Stimulated activated naive CD8-positive, alpha-beta T cell treated with anti-CD3 and anti-CD28 coated beads, Interleukin-15, amount 100 ng/mL, for 72 hours (primary cell): ENCODE measurements around the gene HMX1.
A peak's percentile ranks its signal among the peaks of the same experiment; 100 is the strongest.

Experiments
- ATAC-seq: fragments of 150-1000 bp; cut with Tn5 transposase; 2 replicates; pipeline ENCODE4 v1.10.0; 2021; ENCODE audit warnings: mild to moderate bottlenecking, moderate library complexity
- DNase-seq, 2 donors: peaks; one replicate each; pipeline ENCODE4 v3.0.0; 2021 to 2022
- H3K27ac Mint-ChIP-seq, 2 donors: one replicate each; pipeline ENCODE4 v1.8.0; 2022; ENCODE audit warnings: mild to moderate bottlenecking in 2 of 2, mixed read lengths in 2 of 2, moderate library complexity in 2 of 2
- H3K27me3 Mint-ChIP-seq: one replicate; pipeline ENCODE4 v1.8.0; 2022; ENCODE audit warnings: mixed read lengths
- H3K4me1 Mint-ChIP-seq: one replicate; pipeline ENCODE4 v1.8.0; 2022; ENCODE audit warnings: mild to moderate bottlenecking, mixed read lengths
- H3K4me3 Mint-ChIP-seq, 2 donors: one replicate each; pipeline ENCODE4 v1.8.0; 2022; ENCODE audit warnings: mild to moderate bottlenecking in 2 of 2, mixed read lengths in 2 of 2, moderate library complexity in 1 of 2
- H3K9me3 Mint-ChIP-seq, 2 donors: one replicate each; pipeline ENCODE4 v1.8.0; 2022; ENCODE audit warnings: mixed read lengths in 2 of 2

The HMX1 gene

GRCh38 chr4:8837181-8837841 is 34.3 kb downstream of the HMX1 start:
- H3K27ac Mint-ChIP-seq = no peak overlapping the region
- no peaks in the 10 kb centered on the region for H3K27me3 Mint-ChIP-seq
- DNase-seq (no peak), ATAC-seq (no peak)
- H3K9me3 Mint-ChIP-seq = no peaks in the 10 kb centered on the region
- no peaks in the 10 kb centered on the region for H3K4me1 Mint-ChIP-seq
- no peak overlapping the region for H3K4me3 Mint-ChIP-seq

- Mint-ChIP-seq H3K4me3 (no peak overlapping the region), H3K27ac (no peak overlapping the region), H3K4me1 (no peaks in the 10 kb centered on the region), H3K27me3 (no peaks in the 10 kb centered on the region), H3K9me3 (no peaks in the 10 kb centered on the region)
- ATAC-seq (no peak), DNase-seq (peak in 1 of 2 donors; percentile 0)
These were observed 34.9 kb downstream of the HMX1 start for GRCh38 chr4:8836664-8837171.

GRCh38 chr4:8835521-8836365 is 35.9 kb downstream of the HMX1 start:
- no peak for ATAC-seq
- no peak overlapping the region for H3K27ac Mint-ChIP-seq
- H3K4me3 Mint-ChIP-seq = no peak overlapping the region
- peak in 1 of 2 donors; percentile 6 for DNase-seq
- peaks cover 5% of the 10 kb centered on the region for H3K27me3 Mint-ChIP-seq
- no peaks in the 10 kb centered on the region for H3K4me1 Mint-ChIP-seq
- no peaks in the 10 kb centered on the region for H3K9me3 Mint-ChIP-seq

- Mint-ChIP-seq H3K9me3 (no peaks in the 10 kb centered on the region), H3K4me1 (no peaks in the 10 kb centered on the region), H3K27me3 (peaks cover 7% of the 10 kb centered on the region), H3K27ac (no peak overlapping the region), H3K4me3 (no peak overlapping the region)
- no peak for ATAC-seq
- peak in 1 of 2 donors; percentile 4 for DNase-seq
These were observed 36.9 kb downstream of the HMX1 start for GRCh38 chr4:8834681-8835220.

- H3K9me3 Mint-ChIP-seq = no peaks in the 10 kb centered on the region
- peak in 1 of 2 donors; percentile 4 for DNase-seq
- H3K27me3 Mint-ChIP-seq = peaks cover 7% of the 10 kb centered on the region
- H3K27ac Mint-ChIP-seq = no peak overlapping the region
- no peak for ATAC-seq
- no peak overlapping the region for H3K4me3 Mint-ChIP-seq
- no peaks in the 10 kb centered on the region for H3K4me1 Mint-ChIP-seq
These were observed 39.3 kb downstream of the HMX1 start for GRCh38 chr4:8832113-8832915.

GRCh38 chr4:8831221-8832112 is 40.2 kb downstream of the HMX1 start:
- Mint-ChIP-seq H3K4me3 (no peak overlapping the region), H3K4me1 (no peaks in the 10 kb centered on the region), H3K9me3 (no peaks in the 10 kb centered on the region), H3K27me3 (peaks cover 7% of the 10 kb centered on the region), H3K27ac (peak overlapping the region in 1 of 2 donors; percentile 27)
- ATAC-seq (no peak), DNase-seq (no peak)

- Mint-ChIP-seq H3K9me3 (no peaks in the 10 kb centered on the region), H3K27ac (no peak overlapping the region), H3K27me3 (peaks cover 7% of the 10 kb centered on the region), H3K4me3 (no peak overlapping the region), H3K4me1 (no peaks in the 10 kb centered on the region)
- DNase-seq (no peak), ATAC-seq (no peak)
These were observed 40.9 kb downstream of the HMX1 start for GRCh38 chr4:8830611-8831200.

GRCh38 chr4:8830056-8830455 is 41.6 kb downstream of the HMX1 start:
- H3K9me3 Mint-ChIP-seq = no peaks in the 10 kb centered on the region

GRCh38 chr4:8829584-8829983 is 42.1 kb downstream of the HMX1 start:
- Mint-ChIP-seq H3K27ac (no peak overlapping the region), H3K4me1 (no peaks in the 10 kb centered on the region), H3K9me3 (no peaks in the 10 kb centered on the region), H3K27me3 (peaks cover 7% of the 10 kb centered on the region), H3K4me3 (no peak overlapping the region)
- no peak for DNase-seq
- ATAC-seq = no peak

More at GRCh38 chr4:8830056-8830455, 41.6 kb downstream of the HMX1 start:
- DNase-seq = no peak
- Mint-ChIP-seq H3K27ac (no peak overlapping the region), H3K27me3 (peaks cover 7% of the 10 kb centered on the region), H3K4me1 (no peaks in the 10 kb centered on the region), H3K4me3 (no peak overlapping the region)
- ATAC-seq = no peak

- peaks cover 7% of the 10 kb centered on the region for H3K27me3 Mint-ChIP-seq
- DNase-seq = no peak
- no peak for ATAC-seq
- H3K4me3 Mint-ChIP-seq = no peak overlapping the region
- no peak overlapping the region for H3K27ac Mint-ChIP-seq
- no peaks in the 10 kb centered on the region for H3K4me1 Mint-ChIP-seq
- H3K9me3 Mint-ChIP-seq = no peaks in the 10 kb centered on the region
These were observed 42.8 kb downstream of the HMX1 start for GRCh38 chr4:8828869-8829268.

- no peak overlapping the region for H3K4me3 Mint-ChIP-seq
- no peaks in the 10 kb centered on the region for H3K4me1 Mint-ChIP-seq
- H3K9me3 Mint-ChIP-seq = no peaks in the 10 kb centered on the region
- H3K27me3 Mint-ChIP-seq = peaks cover 28% of the 10 kb centered on the region
- no peak for ATAC-seq
- DNase-seq = peak in 1 of 2 donors; percentile 3
- no peak overlapping the region for H3K27ac Mint-ChIP-seq
These were observed 50.3 kb downstream of the HMX1 start for GRCh38 chr4:8821151-8821950.

GRCh38 chr4:8820178-8821102 is 51.2 kb downstream of the HMX1 start:
- Mint-ChIP-seq H3K4me3 (no peak overlapping the region), H3K4me1 (no peaks in the 10 kb centered on the region), H3K9me3 (no peaks in the 10 kb centered on the region), H3K27ac (no peak overlapping the region), H3K27me3 (peaks cover 28% of the 10 kb centered on the region)
- ATAC-seq = no peak
- peak in 1 of 2 donors; percentile 8 for DNase-seq
